Thoracic aorta (tissue), 2 donors: ENCODE data around the gene RNF113B. TPM values are rescaled to one million over a fixed set of nuclear protein-coding genes. Genes with fewer than 3 reads are reported as not detected.
A peak's percentile ranks its signal among the peaks of the same experiment; 100 is the strongest.

Experiments used
- ATAC-seq: fragments of 150-250 bp; one replicate; pipeline ENCODE4 v1.8.0; 2017; ENCODE audit warnings: low read depth; ENCODE audit not compliant: insufficient number of reproducible peaks, low FRiP score
- DNase-seq: peaks from one replicate; pipeline ENCODE4 v3.0.0-alpha.2; 2020; ENCODE audit warnings: low spot score
- H3K27ac ChIP-seq, 2 donors: fragments of 200-600 bp; sonication (generic); 1 replicate in 1 of 2; 2 replicates in 1 of 2; pipeline ENCODE4 v1.5.1; 2016; ENCODE audit warnings: mild to moderate bottlenecking in 2 of 2, moderate library complexity in 2 of 2
- H3K27me3 ChIP-seq: fragments of 200-600 bp; sonication (generic); replicated peaks from 2 replicates; pipeline ENCODE4 v1.6.0; 2016; ENCODE audit warnings: mild to moderate bottlenecking; ENCODE audit not compliant: insufficient read depth
- H3K36me3 ChIP-seq: fragments of 200-600 bp; sonication (generic); one replicate; pipeline ENCODE4 v1.5.1; 2016
- H3K4me1 ChIP-seq, 2 donors: fragments of 200-600 bp; sonication (generic); 1 replicate in 1 of 2; 2 replicates in 1 of 2; pipeline versions ENCODE4 v1.5.1 to v1.6.0; 2016; ENCODE audit warnings: low read depth in 2 of 2, mild to moderate bottlenecking in 1 of 2; ENCODE audit not compliant: control insufficient read depth in 1 of 2
- H3K4me3 ChIP-seq: fragments of 200-600 bp; sonication (generic); 2 replicates; pipeline ENCODE4 v1.5.1; 2016; ENCODE audit warnings: mild to moderate bottlenecking
- H3K9me3 ChIP-seq: fragments of 200-600 bp; sonication (generic); 2 replicates; pipeline ENCODE4 v1.5.1; 2016
- total RNA-seq, 2 donors: library from RNA; depleted of rRNA; stranded (reverse); fragments of >200 nt; gene quantifications; one replicate each; pipeline versions ENCODE4 v1.1.0 to v1.2.3, GENCODE V29; 2016
- TF ChIP-seq, protein P1 (sequence below): fragments of 200-600 bp; sonication (generic); IDR thresholded peaks from one replicate; pipeline ENCODE4 v1.5.1; 2019; ENCODE audit warnings: antibody characterized with exemption

The RNF113B gene
- total RNA-seq, 2 donors from 2014 or later: not detected

DNA sequence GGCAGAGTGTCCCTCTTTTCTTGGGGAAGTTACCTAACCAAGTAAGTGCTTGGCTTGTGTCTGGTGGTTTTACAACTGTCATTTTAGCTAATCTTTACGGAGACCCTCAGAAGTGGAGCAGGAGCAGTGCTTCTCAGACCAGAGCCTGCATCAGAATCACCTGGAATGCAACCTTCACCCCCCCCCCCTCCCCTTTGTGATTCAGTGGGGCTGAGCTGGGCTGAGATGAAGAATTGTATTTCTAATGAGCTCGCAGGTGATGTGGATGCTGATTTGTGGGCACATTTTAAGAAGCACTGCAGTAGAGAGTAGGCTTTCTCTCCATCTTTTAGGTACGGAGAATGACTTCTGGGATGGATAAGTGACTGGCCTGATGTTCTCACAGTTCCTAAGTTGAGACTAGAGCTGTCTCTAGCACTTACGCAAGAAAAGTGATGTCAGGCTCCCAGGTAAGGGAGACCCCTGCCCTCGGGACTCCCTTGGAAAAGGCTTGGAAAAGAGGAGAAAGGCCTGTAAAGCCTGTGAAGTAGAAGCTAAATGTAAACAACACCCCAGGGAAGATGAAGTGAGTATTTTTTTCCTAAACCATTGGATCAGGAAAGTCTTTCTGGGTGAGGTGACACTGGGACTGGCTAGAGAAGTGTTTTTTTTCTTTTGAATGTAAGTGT, 23.3 kb upstream of the RNF113B start:
- Histone ChIP-seq H3K27ac (no peak overlapping the region), H3K36me3 (no peaks in the 10 kb centered on the region), H3K4me1 (no peaks in the 10 kb centered on the region), H3K9me3 (peaks cover 2% of the 10 kb centered on the region), H3K27me3 (no peaks in the 10 kb centered on the region), H3K4me3 (no peak overlapping the region)
- DNase-seq: no peak
- peak; percentile 43 for ATAC-seq
- TF ChIP-seq, protein P1, sequence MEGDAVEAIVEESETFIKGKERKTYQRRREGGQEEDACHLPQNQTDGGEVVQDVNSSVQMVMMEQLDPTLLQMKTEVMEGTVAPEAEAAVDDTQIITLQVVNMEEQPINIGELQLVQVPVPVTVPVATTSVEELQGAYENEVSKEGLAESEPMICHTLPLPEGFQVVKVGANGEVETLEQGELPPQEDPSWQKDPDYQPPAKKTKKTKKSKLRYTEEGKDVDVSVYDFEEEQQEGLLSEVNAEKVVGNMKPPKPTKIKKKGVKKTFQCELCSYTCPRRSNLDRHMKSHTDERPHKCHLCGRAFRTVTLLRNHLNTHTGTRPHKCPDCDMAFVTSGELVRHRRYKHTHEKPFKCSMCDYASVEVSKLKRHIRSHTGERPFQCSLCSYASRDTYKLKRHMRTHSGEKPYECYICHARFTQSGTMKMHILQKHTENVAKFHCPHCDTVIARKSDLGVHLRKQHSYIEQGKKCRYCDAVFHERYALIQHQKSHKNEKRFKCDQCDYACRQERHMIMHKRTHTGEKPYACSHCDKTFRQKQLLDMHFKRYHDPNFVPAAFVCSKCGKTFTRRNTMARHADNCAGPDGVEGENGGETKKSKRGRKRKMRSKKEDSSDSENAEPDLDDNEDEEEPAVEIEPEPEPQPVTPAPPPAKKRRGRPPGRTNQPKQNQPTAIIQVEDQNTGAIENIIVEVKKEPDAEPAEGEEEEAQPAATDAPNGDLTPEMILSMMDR: no peak

DNA sequence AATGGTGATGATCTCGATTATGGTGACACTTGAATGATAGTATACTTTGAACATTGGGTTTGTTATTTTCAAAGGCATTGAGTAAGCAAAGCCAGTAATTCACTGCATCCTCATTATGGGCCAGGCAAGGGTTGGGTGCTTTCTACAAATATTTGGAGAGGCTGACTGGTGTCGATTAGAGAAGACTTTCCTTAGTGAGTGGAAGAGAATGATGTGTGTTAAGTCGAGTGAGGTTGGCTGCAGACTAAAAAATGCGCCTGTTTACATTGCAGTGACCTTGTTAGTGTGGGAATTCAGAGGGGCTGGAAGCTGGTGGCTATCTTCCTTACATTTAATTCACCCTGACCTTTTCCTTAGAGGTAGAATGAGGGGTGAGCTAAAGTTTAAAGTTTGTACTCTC, 22.4 kb upstream of the RNF113B start:
- no peaks in the 10 kb centered on the region for H3K4me1 ChIP-seq
- H3K36me3 ChIP-seq: no peaks in the 10 kb centered on the region
- H3K9me3 ChIP-seq: no peaks in the 10 kb centered on the region
- no peak overlapping the region for H3K4me3 ChIP-seq
- H3K27me3 ChIP-seq: no peaks in the 10 kb centered on the region
- ATAC-seq: no peak
- DNase-seq: no peak
- H3K27ac ChIP-seq: no peak overlapping the region
- TF ChIP-seq, protein P1: no peak

DNA sequence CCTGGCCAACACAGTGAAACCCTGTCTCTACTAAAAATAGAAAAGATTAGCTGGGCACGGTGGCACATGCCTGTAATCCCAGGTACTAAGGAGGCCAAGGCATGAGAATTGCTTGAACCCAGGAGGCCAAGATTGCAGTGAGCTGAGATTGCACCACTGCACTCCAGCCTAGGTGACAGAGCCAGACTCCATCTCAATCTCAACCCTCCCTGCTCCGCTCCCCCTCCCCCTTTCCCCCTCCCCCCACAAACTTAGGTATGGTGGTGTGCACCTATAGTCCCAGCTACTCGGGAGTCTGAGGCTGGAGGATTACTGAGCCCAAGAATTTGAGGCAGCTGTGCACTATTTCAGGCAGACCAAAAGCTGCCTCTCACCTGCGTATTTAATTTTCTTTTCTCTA, 21.6 kb upstream of the RNF113B start:
- Histone ChIP-seq H3K9me3 (no peaks in the 10 kb centered on the region), H3K27ac (no peak overlapping the region), H3K4me3 (no peak overlapping the region), H3K27me3 (no peaks in the 10 kb centered on the region), H3K4me1 (no peaks in the 10 kb centered on the region), H3K36me3 (no peaks in the 10 kb centered on the region)
- TF ChIP-seq, protein P1: no peak
- DNase-seq: no peak
- ATAC-seq: no peak

DNA sequence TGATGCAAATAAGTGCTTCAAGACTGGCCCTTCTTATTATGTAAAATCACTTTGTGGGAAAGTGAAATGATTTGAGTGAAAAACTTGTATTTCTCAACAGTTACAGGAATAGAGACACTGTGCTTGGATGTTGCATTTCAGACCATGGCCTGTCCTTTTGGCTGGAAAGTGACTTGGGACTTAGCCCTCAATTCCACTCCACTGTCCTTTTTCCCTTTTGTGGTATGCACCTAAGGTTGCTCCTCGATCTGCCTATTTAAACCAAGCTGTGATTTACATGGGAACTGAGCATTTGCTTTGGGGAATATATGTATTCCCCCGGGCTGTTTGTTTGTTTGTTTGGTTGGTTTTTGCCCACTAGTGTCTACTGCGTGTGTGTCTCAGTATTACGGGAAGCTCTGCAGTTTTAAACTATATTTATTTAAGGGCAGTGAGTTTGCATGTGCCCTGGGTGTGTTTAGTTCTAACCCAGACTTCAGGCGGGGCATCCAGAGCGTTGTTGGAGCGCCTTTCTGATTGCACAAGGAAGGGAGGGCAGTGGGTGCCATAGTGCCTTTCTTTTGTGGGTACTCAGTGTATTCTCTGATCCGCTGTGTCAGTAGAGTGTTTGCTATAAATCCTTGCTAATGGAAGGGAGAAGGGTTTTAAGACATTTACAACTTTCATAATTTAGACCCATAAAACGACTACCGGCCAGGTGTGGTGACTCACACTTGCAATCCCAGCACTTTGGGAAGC, 18.2 kb upstream of the RNF113B start:
- no peaks in the 10 kb centered on the region for H3K4me1 ChIP-seq
- no peaks in the 10 kb centered on the region for H3K36me3 ChIP-seq
- H3K9me3 ChIP-seq: no peaks in the 10 kb centered on the region
- no peaks in the 10 kb centered on the region for H3K27me3 ChIP-seq
- ATAC-seq (no peak), DNase-seq (no peak)
- TF ChIP-seq, protein P1: no peak
- no peak overlapping the region for H3K27ac ChIP-seq
- H3K4me3 ChIP-seq: no peak overlapping the region

DNA sequence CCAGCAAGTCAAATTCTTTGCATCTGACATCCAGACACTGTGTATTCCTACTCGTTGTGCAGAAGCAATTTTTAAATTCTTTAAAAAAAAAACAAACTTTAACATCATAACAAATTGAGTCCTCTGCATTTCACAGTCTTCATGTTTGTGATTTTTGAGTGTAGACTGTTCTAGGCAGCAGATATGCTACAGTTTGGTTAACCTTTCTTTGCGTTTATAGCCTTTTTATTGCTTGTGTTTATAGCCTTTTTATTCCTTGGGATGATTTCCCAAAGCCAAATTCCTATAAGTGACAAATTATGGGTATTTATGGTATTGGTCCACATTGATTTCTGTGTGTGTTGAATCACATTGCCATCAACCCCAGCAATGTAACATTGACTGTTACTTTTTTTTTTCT, 14.9 kb upstream of the RNF113B start:
- DNase-seq: no peak
- no peaks in the 10 kb centered on the region for H3K27me3 ChIP-seq
- H3K36me3 ChIP-seq: no peaks in the 10 kb centered on the region
- no peak overlapping the region for H3K27ac ChIP-seq
- peaks cover 0 to 5% of the 10 kb centered on the region in 2 donors for H3K4me1 ChIP-seq
- no peak for ATAC-seq
- TF ChIP-seq, protein P1: no peak
- no peak overlapping the region for H3K4me3 ChIP-seq
- no peaks in the 10 kb centered on the region for H3K9me3 ChIP-seq
